ENCODE results near the gene PPP1R12C. TPM values are rescaled to one million over a fixed set of nuclear protein-coding genes. Genes with fewer than 3 reads are reported as not detected.

PPP1R12C gene
- total RNA-seq, 4 donors from 2014 or later: 22.6 to 28.2 (median 26.2) TPM

DNA sequence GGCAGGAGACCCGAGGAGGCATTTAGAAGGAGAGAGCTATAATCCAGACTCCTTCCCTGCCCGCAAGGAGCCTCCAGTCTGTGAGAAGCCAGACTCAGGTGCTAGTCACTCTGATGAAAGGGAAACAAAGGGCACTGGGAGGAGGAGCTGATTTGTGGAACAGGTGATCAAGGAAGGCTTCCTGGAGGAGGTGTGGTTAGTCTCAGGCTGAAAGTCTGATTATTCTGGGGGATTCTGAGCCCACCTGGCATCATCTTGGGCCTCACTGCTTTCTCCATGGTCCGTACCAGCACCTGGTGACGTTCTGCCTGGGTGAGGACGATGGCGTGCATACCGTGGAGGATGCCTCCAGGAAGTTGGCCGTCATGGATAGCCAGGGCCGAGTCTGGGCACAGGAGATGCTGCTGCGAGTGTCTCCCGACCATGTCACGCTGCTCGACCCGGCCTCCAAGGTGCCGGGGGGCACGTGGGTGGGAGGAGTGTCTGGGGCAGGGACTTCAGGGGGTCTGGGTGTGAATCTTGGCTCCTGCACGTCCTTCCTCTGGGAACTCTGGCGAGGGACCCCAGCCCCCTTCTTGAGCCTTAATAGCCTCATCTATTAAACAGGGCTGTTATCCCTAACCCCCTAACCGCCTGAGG, 37.9 kb downstream of the PPP1R12C start:
- Histone ChIP-seq H3K27me3 (peaks cover 61 to 80% (median 71%) of the 10 kb centered on the region in 3 donors), H3K36me3 (no peaks in the 10 kb centered on the region), H3K9me3 (no peaks in the 10 kb centered on the region), H3K27ac (no peak overlapping the region), H3K4me3 (no peak overlapping the region), H3K4me1 (peaks cover 6 to 18% of the 10 kb centered on the region in 2 donors)
- TF ChIP-seq CTCF (IDR thresholded peaks at IDR 0.05 in 4 of 5, conservative IDR thresholded peaks at IDR 0.05 in 1 of 5) (no peak), POLR2A (IDR thresholded peaks at IDR 0.05) (no peak)
- intact Hi-C loops (cut with DNase I; ENCODE audit: low total_unique reads) (no loop called here), in situ Hi-C loops (cut with MboI; ENCODE audit: low sequenced_read_pairs in 4 of 4) (loop anchor here in 1 of 4 donors (10.0 kb wide), 1 partner anchor 85 kb away; the partner anchor contains the start of gene DNAAF3)
- no peak for DNase-seq
- no peak for ATAC-seq

GRCh38 chr19:55078996-55079395, 38.4 kb downstream of the PPP1R12C start:
- Histone ChIP-seq H3K4me3 (no peak overlapping the region), H3K9me3 (no peaks in the 10 kb centered on the region), H3K4me1 (peaks cover 6 to 18% of the 10 kb centered on the region in 2 donors), H3K36me3 (no peaks in the 10 kb centered on the region), H3K27ac (no peak overlapping the region), H3K27me3 (peaks cover 56 to 78% (median 66%) of the 10 kb centered on the region in 3 donors)
- intact Hi-C loops (cut with DNase I; ENCODE audit: low total_unique reads): no loop called here
- TF ChIP-seq CTCF (IDR thresholded peaks at IDR 0.05 in 4 of 5, conservative IDR thresholded peaks at IDR 0.05 in 1 of 5): no peak
- no peak for TF ChIP-seq POLR2A (IDR thresholded peaks at IDR 0.05)
- ATAC-seq (no peak), DNase-seq (no peak)
- in situ Hi-C loops (cut with MboI; ENCODE audit: low sequenced_read_pairs in 4 of 4): no loop called here

- intact Hi-C loops (cut with DNase I; ENCODE audit: low total_unique reads): no loop called here
- no peak for TF ChIP-seq POLR2A (IDR thresholded peaks at IDR 0.05)
- TF ChIP-seq CTCF (IDR thresholded peaks at IDR 0.05 in 4 of 5, conservative IDR thresholded peaks at IDR 0.05 in 1 of 5): no peak
- ATAC-seq: no peak
Measured at GRCh38 chr19:55077106-55077505, 40.3 kb downstream of the PPP1R12C start.

GRCh38 chr19:55076321-55076720, 41.1 kb downstream of the PPP1R12C start:
- Histone ChIP-seq H3K27ac (no peak overlapping the region), H3K27me3 (peaks cover 44 to 76% (median 48%) of the 10 kb centered on the region in 3 donors), H3K9me3 (no peaks in the 10 kb centered on the region), H3K4me1 (peaks cover 5 to 11% of the 10 kb centered on the region in 2 donors), H3K36me3 (no peaks in the 10 kb centered on the region), H3K4me3 (no peak overlapping the region)
- no peak for ATAC-seq
- intact Hi-C loops (cut with DNase I; ENCODE audit: low total_unique reads) (no loop called here), in situ Hi-C loops (cut with MboI; ENCODE audit: low sequenced_read_pairs in 4 of 4) (no loop called here)
- DNase-seq: no peak
- TF ChIP-seq POLR2A (IDR thresholded peaks at IDR 0.05) (no peak), CTCF (IDR thresholded peaks at IDR 0.05 in 4 of 5, conservative IDR thresholded peaks at IDR 0.05 in 1 of 5) (no peak)

More at GRCh38 chr19:55077106-55077505, 40.3 kb downstream of the PPP1R12C start:
- no peak for DNase-seq
- no peaks in the 10 kb centered on the region for H3K9me3 ChIP-seq
- peaks cover 6 to 15% of the 10 kb centered on the region in 2 donors for H3K4me1 ChIP-seq
- no peak overlapping the region for H3K4me3 ChIP-seq
- no peak overlapping the region for H3K27ac ChIP-seq
- in situ Hi-C loops (cut with MboI; ENCODE audit: low sequenced_read_pairs in 4 of 4): no loop called here
- H3K36me3 ChIP-seq: no peaks in the 10 kb centered on the region
- H3K27me3 ChIP-seq: peaks cover 48 to 76% (median 48%) of the 10 kb centered on the region in 3 donors

All from gastrocnemius medialis (tissue), 4 donors.